ENCODE data around the gene GLB1L3.

GRCh38 chr11:134312223-134312622, 36.0 kb downstream of the GLB1L3 start:
- TF ChIP-seq POLR2A (IDR thresholded peaks at IDR 0.05) (no peak), CTCF (IDR thresholded peaks at IDR 0.05 in 4 of 5, conservative IDR thresholded peaks at IDR 0.05 in 1 of 5) (no peak)

Data from gastrocnemius medialis (tissue), 4 donors.